Activated CD4-positive, alpha-beta T cell treated with anti-CD3 and anti-CD28 coated beads, Interleukin-2, amount 10 ng/mL, durations not matched to agents 24 days and 14 days (primary cell): Measurements from ENCODE around the gene ANKRD33B. TPM values are rescaled to one million over a fixed set of nuclear protein-coding genes. Genes with fewer than 3 reads are reported as not detected.

ENCODE experiments used
- DNase-seq: peaks from one replicate; pipeline ENCODE4 v3.0.0; 2022
- H3K27ac Mint-ChIP-seq: one replicate; pipeline ENCODE4 v1.8.0; 2022; ENCODE audit warnings: mild to moderate bottlenecking, mixed read lengths
- H3K27me3 Mint-ChIP-seq: one replicate; pipeline ENCODE4 v1.8.0; 2022; ENCODE audit warnings: mixed read lengths
- H3K36me3 Mint-ChIP-seq: one replicate; pipeline ENCODE4 v1.8.0; 2022; ENCODE audit warnings: low read depth, mild to moderate bottlenecking, mixed read lengths
- H3K4me1 Mint-ChIP-seq: one replicate; pipeline ENCODE4 v1.8.0; 2021; ENCODE audit warnings: mixed read lengths
- H3K4me3 Mint-ChIP-seq: one replicate; pipeline ENCODE4 v1.8.0; 2022; ENCODE audit warnings: mild to moderate bottlenecking, moderate library complexity, mixed read lengths
- H3K9me3 Mint-ChIP-seq: one replicate; pipeline ENCODE4 v1.8.0; 2021; ENCODE audit warnings: mixed read lengths
- intact Hi-C: fragments of 100-400 bp; cut with micrococcal nuclease; formaldehyde crosslinking; loops from one replicate; pipeline ENCODE4 v1.15.1; 2023
- total RNA-seq: library from RNA; stranded (reverse); gene quantifications from 2 replicates; pipeline ENCODE4 v1.2.3, GENCODE V29; 2022

The ANKRD33B gene
- total RNA-seq, 1 donor from 2014 or later, result 21.7 TPM

DNA sequence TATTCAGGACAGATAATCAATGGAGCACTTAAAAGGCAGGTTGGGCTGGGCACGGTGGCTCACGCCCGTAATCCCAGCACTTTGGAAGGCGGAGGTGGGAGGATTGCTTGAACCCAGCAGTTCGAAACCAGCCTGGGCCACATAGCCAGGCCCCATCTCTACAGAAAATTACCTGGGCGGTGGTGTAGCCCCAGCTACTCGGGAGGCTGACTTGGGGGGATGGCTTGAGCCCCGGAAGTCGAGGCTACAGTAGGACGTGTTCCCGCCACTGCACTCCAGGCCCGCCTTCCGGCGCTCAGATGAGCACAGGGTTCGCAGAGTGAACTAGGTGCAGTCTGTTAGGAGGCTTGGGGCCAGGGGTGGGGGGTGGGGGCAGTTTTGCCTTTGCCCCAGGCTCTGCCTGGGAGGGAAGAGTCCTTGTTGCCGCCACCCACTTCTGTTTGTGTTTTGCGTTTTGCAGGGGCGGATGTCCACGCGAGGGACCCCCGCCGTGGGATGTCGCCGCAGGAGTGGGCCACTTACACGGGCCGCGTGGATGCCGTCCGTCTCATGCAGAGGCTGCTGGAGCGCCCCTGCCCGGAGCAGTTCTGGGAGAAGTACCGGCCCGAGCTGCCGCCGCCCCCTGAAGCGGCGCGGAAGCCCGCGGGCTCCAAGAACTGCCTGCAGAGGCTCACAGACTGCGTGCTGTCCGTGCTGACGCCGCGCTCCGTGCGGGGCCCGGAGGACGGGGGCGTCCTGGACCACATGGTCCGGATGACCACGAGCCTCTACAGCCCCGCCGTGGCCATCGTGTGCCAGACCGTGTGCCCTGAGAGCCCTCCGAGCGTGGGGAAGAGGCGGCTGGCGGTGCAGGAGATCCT, 85.2 kb downstream of the ANKRD33B start:
- no peaks in the 10 kb centered on the region for H3K27me3 Mint-ChIP-seq
- H3K4me1 Mint-ChIP-seq, result peaks cover 20% of the 10 kb centered on the region
- no peak overlapping the region for H3K27ac Mint-ChIP-seq
- no peak overlapping the region for H3K4me3 Mint-ChIP-seq
- intact Hi-C loops, result no loop called here
- H3K9me3 Mint-ChIP-seq, result no peaks in the 10 kb centered on the region
- peaks cover 7% of the 10 kb centered on the region for H3K36me3 Mint-ChIP-seq
- DNase-seq, result no peak

DNA sequence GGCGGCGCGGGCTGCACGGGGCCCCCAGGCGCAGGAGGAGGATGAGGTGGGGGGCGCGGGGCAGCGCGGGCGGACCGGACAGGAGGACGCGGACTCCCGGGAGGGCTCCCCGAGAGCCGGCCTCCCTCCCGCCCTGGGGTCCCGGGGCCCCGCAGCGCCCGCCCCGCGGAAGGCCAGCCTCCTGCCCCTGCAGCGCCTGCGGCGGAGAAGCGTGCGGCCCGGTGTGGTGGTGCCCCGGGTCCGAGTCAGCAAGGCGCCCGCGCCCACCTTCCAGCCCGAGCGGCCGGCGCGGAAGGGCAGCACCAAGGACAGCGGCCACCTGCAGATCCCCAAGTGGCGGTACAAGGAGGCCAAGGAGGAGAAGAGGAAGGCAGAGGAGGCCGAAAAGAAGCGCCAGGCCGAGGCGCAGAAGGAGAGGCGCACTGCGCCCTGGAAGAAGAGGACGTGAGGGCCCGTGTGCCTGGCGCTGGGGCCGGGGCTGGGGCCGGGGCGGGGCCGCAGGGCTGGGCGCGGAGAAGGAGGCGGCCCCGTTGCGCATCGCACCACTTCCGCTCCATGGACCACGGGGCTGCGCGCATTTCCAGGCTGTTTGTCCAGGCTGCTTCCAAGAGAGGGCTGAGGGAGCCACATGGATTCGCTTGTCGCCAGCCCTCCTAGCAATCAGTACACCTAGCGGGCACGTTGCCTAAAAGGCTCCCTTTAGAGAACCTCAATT, 86.0 kb downstream of the ANKRD33B start:
- intact Hi-C loops, result no loop called here
- peaks cover 9% of the 10 kb centered on the region for H3K36me3 Mint-ChIP-seq
- no peak overlapping the region for H3K4me3 Mint-ChIP-seq
- peaks cover 12% of the 10 kb centered on the region for H3K4me1 Mint-ChIP-seq
- no peaks in the 10 kb centered on the region for H3K27me3 Mint-ChIP-seq
- DNase-seq, result no peak
- H3K27ac Mint-ChIP-seq, result no peak overlapping the region
- H3K9me3 Mint-ChIP-seq, result no peaks in the 10 kb centered on the region

DNA sequence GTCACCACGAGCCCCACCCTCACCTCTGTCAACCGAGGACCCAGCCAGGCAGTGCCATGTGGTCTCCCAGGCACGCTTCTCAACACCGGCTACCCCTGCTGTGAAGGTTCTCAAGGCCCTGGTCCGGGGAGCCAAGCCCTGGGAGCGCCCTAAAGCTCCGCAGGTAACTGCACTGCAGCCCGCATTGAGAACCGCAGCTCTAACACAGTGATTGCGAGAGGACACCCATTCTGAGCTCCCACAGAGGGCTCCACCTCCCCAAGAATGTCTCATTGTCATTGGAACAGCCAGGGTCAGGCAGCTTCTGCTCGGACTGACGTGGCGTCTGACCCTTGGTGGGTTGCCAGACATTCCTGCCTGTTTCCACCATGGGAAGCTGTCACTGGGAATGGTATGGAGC, 88.3 kb downstream of the ANKRD33B start:
- peaks cover 11% of the 10 kb centered on the region for H3K36me3 Mint-ChIP-seq
- no peaks in the 10 kb centered on the region for H3K4me1 Mint-ChIP-seq

DNA sequence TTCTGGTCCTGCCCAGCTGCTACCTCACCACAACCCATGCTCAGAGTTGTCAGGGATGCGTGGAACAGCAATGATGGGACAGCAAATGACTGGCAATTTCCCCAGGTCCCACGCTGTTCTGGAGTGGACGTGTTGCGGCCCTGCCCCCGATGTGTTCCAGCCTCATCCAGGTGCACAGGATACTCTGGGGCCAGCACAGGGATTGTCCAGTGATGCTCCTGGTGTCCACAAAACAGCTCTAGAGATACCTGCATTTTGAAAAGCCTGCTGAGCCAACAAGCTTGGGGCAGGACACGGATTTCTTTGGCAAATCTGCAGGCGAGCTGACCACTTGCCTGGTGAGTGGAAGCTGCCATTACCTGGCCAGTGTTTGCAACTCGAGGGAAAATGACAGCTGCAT, 88.7 kb downstream of the ANKRD33B start:
- no peaks in the 10 kb centered on the region for H3K9me3 Mint-ChIP-seq
- intact Hi-C loops, result no loop called here
- no peak overlapping the region for H3K4me3 Mint-ChIP-seq
- H3K27ac Mint-ChIP-seq, result no peak overlapping the region
- H3K36me3 Mint-ChIP-seq, result peaks cover 11% of the 10 kb centered on the region
- H3K4me1 Mint-ChIP-seq, result no peaks in the 10 kb centered on the region
- no peaks in the 10 kb centered on the region for H3K27me3 Mint-ChIP-seq
- DNase-seq, result no peak

More for the DNA sequence above, 88.3 kb downstream of the ANKRD33B start:
- no peak for DNase-seq
- no peak overlapping the region for H3K27ac Mint-ChIP-seq
- no peak overlapping the region for H3K4me3 Mint-ChIP-seq
- no peaks in the 10 kb centered on the region for H3K9me3 Mint-ChIP-seq
- intact Hi-C loops, result no loop called here
- H3K27me3 Mint-ChIP-seq, result no peaks in the 10 kb centered on the region

DNA sequence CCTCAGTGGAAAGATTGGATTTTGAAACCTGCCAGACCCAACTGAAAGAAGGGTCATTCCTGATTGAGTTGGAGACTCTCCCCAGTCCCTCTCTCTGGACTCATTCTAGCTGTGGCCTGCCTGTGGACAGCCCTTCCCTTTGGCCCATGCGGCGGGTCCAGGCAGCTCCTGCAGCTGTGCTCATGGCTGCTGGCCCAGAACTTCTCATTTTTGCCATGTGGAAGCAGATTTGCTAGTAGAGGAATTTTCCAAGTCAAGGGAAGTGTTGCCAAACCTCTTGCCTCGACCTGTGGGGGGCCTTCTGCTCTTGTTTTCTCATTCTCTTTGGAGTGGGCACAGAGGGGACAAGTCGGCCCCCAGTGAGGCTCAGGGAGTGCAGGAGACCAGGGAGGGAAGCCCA, 89.2 kb downstream of the ANKRD33B start:
- H3K27me3 Mint-ChIP-seq, result no peaks in the 10 kb centered on the region
- peaks cover 11% of the 10 kb centered on the region for H3K36me3 Mint-ChIP-seq
- no peak for DNase-seq
- intact Hi-C loops, result no loop called here
- H3K9me3 Mint-ChIP-seq, result no peaks in the 10 kb centered on the region
- H3K27ac Mint-ChIP-seq, result no peak overlapping the region
- H3K4me1 Mint-ChIP-seq, result no peaks in the 10 kb centered on the region
- H3K4me3 Mint-ChIP-seq, result no peak overlapping the region

DNA sequence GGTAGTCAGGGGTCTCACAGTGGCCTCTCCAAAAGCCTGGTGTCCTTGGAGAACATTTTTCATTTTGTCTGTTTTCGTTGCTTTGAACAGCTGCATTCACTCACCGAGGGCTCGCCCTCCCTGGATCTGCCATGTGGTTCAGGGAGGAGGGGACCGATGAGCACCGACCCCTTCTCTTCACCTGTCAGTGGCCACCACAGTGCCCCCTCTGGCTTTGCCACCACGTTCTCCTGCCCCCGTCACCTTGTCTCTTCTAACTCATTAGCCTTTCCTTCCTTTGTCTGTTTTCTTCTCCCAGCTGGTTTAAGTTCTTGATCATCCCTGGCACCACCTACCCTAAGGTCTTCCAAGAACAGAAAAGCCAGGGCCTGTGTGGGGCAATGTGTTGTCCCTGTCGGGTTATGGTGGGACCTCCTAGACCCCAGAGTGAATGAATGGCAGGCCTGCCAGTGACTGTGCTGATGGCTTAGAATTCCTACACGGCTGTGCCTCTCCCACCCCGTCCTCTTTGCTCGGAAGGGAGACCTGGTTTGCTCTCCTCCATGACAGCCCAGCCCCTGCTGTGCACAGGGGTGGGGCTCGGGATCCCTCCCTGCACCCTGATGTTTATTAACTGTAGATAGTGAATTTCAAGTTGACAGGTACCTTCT, 90.0 kb downstream of the ANKRD33B start:
- no peak overlapping the region for H3K27ac Mint-ChIP-seq
- intact Hi-C loops, result no loop called here
- H3K4me1 Mint-ChIP-seq, result no peaks in the 10 kb centered on the region
- H3K36me3 Mint-ChIP-seq, result peaks cover 11% of the 10 kb centered on the region
- H3K9me3 Mint-ChIP-seq, result no peaks in the 10 kb centered on the region
- DNase-seq, result no peak
- H3K27me3 Mint-ChIP-seq, result no peaks in the 10 kb centered on the region
- no peak overlapping the region for H3K4me3 Mint-ChIP-seq

DNA sequence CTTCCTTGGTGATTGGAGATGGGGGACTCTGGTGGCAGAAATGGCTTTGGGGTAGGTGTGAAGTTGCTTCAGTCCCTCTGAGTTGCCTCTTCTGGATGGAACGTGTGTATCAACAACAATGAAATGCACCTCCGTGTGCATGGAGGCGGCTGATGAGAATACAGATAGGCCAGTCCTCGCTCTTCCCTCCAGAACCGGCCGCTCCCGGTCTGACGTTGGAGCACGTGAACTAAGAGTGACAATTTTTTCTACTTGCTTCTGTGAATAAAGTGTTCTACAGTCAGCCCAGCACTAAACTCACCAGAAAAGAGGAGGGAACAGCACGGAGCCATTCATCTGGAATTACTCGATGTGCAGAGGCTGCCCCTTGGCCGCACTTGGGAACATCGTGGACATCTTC, 90.7 kb downstream of the ANKRD33B start:
- no peak overlapping the region for H3K27ac Mint-ChIP-seq
- intact Hi-C loops, result no loop called here
- peaks cover 11% of the 10 kb centered on the region for H3K36me3 Mint-ChIP-seq
- no peak for DNase-seq
- H3K27me3 Mint-ChIP-seq, result no peaks in the 10 kb centered on the region
- no peak overlapping the region for H3K4me3 Mint-ChIP-seq
- H3K9me3 Mint-ChIP-seq, result no peaks in the 10 kb centered on the region
- H3K4me1 Mint-ChIP-seq, result no peaks in the 10 kb centered on the region

DNA sequence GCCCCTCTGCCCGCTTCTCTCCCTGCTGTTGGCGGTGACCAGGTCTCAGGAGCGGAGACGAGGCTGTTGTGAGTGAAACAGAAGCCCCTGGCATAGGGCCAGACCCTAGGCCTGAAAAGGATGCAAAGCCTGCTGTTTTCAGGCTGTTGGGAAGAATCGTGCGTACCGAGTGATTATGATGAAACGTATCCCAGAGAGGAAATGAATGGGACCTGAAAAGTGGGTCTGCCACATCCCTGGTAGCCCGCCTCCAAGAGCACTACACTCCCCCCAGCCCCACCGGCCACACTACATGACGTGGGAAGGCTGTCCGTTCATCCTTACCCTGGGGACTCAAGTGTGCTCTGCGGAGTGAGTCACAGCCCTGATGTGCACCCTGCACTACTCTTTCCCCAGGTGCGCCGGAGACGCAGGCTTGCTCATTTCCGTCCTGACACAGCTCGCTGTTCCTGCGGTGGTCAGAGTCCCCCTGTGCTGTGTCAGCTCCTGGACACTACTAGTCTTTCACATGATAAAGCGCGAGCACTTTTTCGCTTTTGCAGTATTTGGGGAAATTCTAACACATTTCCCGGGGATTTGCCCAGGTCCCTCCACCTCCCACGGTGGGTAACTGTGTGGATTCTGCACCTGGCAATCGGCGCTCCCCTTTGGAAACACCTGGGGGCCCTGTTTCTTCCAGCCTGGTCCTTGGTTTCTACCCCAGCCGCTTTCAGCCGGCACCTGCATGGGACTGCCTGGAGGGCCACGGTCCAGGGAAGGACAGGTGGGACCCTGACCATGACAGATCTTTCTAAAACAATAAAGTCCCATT, 91.5 kb downstream of the ANKRD33B start:
- Mint-ChIP-seq H3K4me1 (no peaks in the 10 kb centered on the region), H3K4me3 (no peak overlapping the region), H3K36me3 (peaks cover 11% of the 10 kb centered on the region), H3K27ac (no peak overlapping the region), H3K27me3 (no peaks in the 10 kb centered on the region), H3K9me3 (no peaks in the 10 kb centered on the region)
- intact Hi-C loops, result no loop called here
- DNase-seq, result no peak

DNA sequence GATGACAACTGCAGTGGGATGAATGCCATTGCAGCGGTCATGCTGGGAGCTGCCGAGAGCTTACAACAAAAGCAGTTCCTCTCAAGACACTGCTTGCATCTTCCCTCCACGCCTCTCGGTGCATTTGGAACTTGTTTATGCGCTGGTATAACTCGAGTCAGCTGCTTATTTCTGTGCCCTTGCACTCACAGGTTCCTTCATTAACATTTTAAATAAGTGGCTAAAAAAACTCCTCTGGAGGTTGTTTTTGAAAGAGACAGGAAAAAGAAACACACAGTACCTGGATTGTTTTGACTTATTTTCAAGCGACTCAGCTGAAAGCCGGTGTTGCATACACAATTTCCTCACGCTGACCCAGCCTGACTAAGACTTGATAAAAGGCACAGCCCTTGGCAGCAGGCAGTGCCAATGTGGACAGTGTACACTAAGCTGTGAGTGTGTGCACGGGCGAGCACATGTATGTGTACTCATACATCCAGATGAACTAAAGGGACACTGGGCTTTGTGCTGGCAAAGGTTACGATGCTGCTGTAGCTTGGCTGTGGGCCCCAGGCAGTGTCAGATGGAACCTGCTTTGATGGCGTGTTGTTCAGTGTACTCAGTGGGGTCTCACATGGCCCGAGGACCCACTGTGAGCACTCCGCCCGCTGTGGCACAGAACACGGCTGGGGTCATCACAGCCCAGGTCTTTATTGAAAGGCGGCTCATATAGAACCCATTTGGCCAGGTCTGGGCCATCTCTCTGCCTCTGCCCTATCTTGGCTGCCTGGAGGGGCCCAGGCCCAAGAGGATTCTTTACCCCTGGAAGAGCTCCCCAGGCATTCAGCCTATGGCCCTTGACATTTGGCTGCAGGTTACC, 92.3 kb downstream of the ANKRD33B start:
- Mint-ChIP-seq H3K36me3 (peaks cover 7% of the 10 kb centered on the region), H3K27me3 (no peaks in the 10 kb centered on the region), H3K9me3 (no peaks in the 10 kb centered on the region), H3K27ac (no peak overlapping the region), H3K4me1 (no peaks in the 10 kb centered on the region), H3K4me3 (no peak overlapping the region)
- intact Hi-C loops, result no loop called here
- DNase-seq, result no peak

DNA sequence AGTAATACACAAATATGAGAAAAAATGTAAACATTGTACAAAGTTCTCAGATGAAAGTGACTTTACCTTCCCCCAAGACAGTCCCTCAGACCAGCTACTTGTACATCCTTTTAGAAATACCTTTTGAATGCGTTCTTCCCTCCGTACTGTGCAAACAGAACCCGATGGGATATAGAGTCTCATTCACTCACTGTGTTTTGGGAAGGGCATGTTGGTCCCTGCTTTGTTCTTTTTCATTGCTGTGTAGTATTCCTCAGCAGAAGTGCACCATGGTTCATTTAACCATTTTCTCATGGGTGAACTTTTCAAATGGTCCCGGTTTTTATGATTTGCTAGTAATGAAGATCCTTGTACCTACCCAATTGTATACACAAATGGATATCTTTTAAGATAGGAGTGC, 94.4 kb downstream of the ANKRD33B start:
- no peak for DNase-seq
- Mint-ChIP-seq H3K36me3 (peaks cover 7% of the 10 kb centered on the region), H3K9me3 (no peaks in the 10 kb centered on the region), H3K27ac (no peak overlapping the region), H3K27me3 (no peaks in the 10 kb centered on the region), H3K4me3 (no peak overlapping the region), H3K4me1 (no peaks in the 10 kb centered on the region)
- intact Hi-C loops, result no loop called here

DNA sequence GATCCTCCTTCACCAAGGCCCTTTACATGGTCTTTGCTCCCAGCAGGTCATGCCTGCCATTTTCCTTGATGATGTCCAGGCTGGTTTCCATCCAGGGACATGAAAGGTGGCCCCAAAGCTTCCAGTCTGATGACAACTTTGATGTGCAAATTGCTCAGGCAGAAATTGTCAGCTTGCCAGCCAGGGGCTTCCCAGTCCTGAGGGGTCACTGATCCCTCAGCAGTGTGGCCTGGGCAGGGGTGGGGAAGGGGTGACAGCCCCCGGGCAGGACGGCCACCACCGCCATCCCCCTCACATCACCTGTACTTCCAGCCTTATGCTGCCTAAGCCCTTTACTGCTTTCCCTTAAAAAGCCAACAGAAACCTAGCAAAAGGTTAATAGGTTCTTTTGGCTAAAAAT, 96.3 kb downstream of the ANKRD33B start:
- intact Hi-C loops, result no loop called here
- Mint-ChIP-seq H3K27me3 (no peaks in the 10 kb centered on the region), H3K9me3 (no peaks in the 10 kb centered on the region), H3K4me1 (no peaks in the 10 kb centered on the region), H3K27ac (no peak overlapping the region), H3K4me3 (no peak overlapping the region), H3K36me3 (no peaks in the 10 kb centered on the region)
- DNase-seq, result no peak

DNA sequence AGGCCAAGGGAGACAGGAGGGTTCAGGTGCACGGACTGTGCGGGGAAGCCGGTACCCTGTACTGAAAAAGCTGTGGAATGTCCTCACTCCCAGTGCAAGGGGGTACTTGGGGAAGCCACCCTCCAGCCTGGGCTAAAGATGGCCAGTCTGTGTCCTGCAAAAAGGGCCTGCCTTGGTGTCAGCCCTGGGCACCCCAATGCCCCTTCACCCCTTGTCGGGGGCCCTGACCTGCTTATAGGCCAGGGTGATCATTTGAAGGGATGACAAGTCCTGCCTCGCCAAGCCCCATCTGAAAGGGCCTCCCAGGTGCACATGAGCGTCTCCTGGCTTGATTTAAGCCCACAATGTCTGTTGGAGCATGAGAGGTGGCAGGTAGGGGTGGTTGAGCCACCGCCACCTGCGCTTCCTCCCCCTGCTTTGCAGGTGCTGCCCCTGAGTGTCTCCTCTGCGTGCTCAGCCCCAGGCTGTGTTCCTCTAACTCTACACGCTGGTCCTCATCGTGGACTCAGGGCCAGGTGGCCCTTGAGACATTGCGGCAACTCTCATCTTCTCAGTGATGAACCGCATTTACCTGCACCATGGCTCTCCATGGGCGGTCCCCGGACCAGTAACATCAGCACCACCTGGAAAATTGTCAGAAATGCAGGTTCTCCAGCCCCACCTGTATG, 97.0 kb downstream of the ANKRD33B start:
- Mint-ChIP-seq H3K4me1 (no peaks in the 10 kb centered on the region), H3K27ac (no peak overlapping the region), H3K36me3 (no peaks in the 10 kb centered on the region), H3K9me3 (no peaks in the 10 kb centered on the region), H3K27me3 (no peaks in the 10 kb centered on the region), H3K4me3 (no peak overlapping the region)
- intact Hi-C loops, result no loop called here
- DNase-seq, result no peak
